ENCODE results near the gene RFTN1.

Gene RFTN1

DNA sequence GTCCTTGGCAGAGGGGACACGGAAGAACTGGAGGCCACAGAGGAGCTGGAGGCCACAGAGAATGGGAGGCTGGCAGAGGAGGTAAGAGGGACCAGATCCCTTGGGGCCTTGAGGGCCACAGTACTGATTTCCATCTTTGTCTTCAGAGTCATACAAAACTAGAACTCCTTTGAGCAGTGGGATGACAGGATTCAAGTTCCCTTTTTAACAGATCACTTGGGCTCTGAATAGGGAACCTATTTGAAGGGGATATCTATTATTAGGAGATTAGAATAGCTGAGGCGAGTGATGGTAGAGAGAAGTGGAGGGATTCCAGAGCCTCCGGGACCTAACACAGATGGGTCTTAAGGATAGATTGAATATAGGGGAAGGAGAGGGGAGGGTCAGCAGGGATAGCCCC, 192.8 kb downstream of the RFTN1 start:
- no peak overlapping the region for H3K4me3 ChIP-seq (ENCODE audit: low read length)
- DNase-seq (ENCODE audit: low read depth) = no peak
- TF ChIP-seq CTCF (conservative IDR thresholded peaks at IDR 0.05; ENCODE audit: low read length) = no peak

GRCh38 chr3:16319723-16320122, 193.8 kb downstream of the RFTN1 start:
- DNase-seq (ENCODE audit: low read depth) = no peak
- no peak overlapping the region for H3K4me3 ChIP-seq (ENCODE audit: low read length)
- TF ChIP-seq CTCF (conservative IDR thresholded peaks at IDR 0.05; ENCODE audit: low read length) = no peak

- peak; percentile 18; the same call in 1 of the 2 replicates for TF ChIP-seq CTCF (conservative IDR thresholded peaks at IDR 0.05; ENCODE audit: low read length)
- DNase-seq (ENCODE audit: low read depth) = no peak
- H3K4me3 ChIP-seq (ENCODE audit: low read length) = no peak overlapping the region
These were observed 194.2 kb downstream of the RFTN1 start for GRCh38 chr3:16319307-16319706.

GRCh38 chr3:16318176-16318575, 195.3 kb downstream of the RFTN1 start:
- TF ChIP-seq CTCF (conservative IDR thresholded peaks at IDR 0.05; ENCODE audit: low read length) = no peak
- DNase-seq (ENCODE audit: low read depth) = peak; percentile 87

DNA sequence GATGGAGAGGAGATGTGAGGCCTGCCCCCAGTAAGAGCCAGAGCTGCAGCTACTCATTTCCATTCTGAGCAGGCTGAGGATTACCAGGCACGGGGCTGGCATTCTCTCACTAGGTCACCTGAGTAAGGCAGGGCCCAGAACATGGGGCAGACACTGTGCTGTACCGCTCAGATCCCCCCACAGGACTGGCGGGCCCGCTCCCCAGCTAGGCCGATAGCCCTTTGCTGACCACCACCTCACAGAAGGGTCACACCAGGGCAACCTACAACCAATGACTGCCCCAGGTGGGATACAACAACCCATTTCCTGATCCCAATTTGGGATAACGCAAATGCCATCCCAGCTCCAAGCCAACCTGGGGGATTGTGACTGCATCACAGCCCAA, 195.9 kb downstream of the RFTN1 start:
- no peak for DNase-seq (ENCODE audit: low read depth)
- no peak for TF ChIP-seq CTCF (conservative IDR thresholded peaks at IDR 0.05; ENCODE audit: low read length)
- H3K4me3 ChIP-seq (ENCODE audit: low read length) = no peak overlapping the region

More at GRCh38 chr3:16318176-16318575, 195.3 kb downstream of the RFTN1 start:
- H3K4me3 ChIP-seq (ENCODE audit: low read length) = no peak overlapping the region

- TF ChIP-seq CTCF (conservative IDR thresholded peaks at IDR 0.05; ENCODE audit: low read length) = no peak
- H3K4me3 ChIP-seq (ENCODE audit: low read length) = no peak overlapping the region
- no peak for DNase-seq (ENCODE audit: low read depth)
These were observed 196.5 kb downstream of the RFTN1 start for GRCh38 chr3:16316847-16317560.

DNA sequence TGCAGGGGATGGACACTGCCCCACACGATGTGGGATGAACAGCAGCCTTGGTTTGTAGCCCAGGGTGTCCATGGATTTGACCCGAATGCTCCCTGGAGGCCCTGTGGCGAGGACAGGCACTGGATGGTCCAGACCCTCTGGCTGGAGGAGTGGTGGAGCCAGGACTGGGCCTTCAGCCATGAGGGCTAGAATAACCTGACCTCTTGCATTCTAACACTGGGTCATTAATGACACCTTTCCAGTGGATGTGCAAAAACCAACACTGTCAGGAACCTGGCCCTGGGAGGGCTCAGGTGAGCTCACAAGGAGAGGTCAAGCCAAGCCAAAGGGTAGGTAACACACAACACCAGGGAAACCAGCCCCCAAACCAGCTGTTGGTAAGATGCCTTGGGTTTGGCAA, 197.1 kb downstream of the RFTN1 start:
- H3K4me3 ChIP-seq (ENCODE audit: low read length) = no peak overlapping the region
- no peak for TF ChIP-seq CTCF (conservative IDR thresholded peaks at IDR 0.05; ENCODE audit: low read length)
- DNase-seq (ENCODE audit: low read depth) = no peak

Data from AG10803 (cell line).